GM11168 (cell line): ENCODE data around the gene NKD2.
"Not testable (repeated sequence)": the region's sequence is repeated elsewhere in the genome, so short reads cannot be mapped to it uniquely, and the experiment has no call there.

Experiments
- in situ Hi-C: fragments of 300-500 bp; cut with MboI; formaldehyde crosslinking; loops from one replicate; pipeline ENCODE4 v1.12.0; 2022; ENCODE audit warnings: low sequenced_read_pairs; ENCODE audit not compliant: unreplicated experiment

NKD2 gene

DNA sequence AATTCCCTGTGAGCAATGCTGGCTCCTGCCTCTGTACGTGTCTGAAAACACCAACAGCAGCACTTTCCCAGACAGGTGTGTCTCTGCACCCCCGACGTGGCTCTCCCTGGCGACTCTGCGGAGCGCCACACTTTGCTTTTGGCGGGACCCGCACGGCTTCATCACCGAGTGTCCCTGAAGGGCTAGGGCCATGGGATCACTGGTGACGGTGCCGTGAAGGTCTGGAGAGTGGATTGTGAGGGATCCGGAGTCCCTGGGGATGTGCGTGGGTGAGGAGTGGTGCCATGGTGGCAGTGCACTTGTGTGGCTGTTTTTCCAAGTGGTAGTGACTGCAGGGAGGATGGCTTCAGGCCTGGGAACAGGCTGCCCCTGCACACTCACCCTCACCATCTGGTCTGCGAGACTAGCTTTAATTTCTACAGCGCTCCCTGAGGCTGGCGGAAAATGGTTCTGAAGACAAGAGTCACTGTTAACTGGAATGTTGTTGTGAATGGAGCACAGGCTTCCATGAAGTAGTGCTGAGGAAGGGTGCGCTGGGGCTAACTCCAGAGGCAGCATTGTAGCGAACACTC lies 3.2 kb downstream of the NKD2 start:
- in situ Hi-C loops, result no loop called here

DNA sequence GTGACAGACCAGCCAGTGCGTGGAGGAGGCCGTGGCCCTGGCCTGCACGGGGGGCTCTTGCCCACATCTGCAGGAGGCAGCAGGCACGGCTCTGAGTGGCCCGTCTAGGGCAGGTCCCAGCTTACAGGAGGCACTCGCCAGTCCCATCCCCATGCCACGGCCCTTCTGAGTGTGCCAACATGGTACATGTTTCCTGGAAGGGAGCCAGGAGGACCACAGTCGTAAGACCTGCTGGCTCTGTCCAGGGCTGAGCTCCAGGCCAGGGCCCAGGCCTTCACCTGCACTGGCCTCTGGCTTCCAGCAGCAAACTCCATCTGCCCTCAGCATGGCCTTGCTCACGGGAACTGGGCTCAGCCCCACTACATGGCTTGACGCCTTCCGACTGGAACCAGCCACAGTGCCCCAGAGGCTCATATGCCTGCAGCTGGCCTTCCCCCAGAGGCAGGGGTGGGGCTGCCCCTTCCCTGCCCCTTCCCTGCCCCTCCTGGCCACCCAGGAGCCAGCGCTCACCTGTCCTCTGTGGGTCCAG lies 3.8 kb downstream of the NKD2 start:
- in situ Hi-C loops, result no loop called here

DNA sequence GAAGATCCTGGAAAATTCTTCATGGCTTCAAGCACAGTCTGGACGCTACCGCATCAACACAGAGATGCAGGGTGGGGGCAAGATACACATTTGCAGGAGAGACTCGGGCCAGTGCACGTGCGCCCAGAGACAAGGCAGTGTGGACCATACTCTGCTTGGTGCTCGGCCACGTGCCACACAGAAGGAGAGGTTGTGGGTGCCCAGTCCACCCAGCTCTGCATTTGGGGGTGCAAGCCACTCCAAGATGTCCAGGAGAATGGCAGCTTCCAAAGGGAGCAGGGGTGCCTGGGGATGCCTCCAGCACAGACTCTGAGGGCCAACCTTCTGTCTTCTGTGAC lies 4.3 kb downstream of the NKD2 start:
- in situ Hi-C loops, result no loop called here

DNA sequence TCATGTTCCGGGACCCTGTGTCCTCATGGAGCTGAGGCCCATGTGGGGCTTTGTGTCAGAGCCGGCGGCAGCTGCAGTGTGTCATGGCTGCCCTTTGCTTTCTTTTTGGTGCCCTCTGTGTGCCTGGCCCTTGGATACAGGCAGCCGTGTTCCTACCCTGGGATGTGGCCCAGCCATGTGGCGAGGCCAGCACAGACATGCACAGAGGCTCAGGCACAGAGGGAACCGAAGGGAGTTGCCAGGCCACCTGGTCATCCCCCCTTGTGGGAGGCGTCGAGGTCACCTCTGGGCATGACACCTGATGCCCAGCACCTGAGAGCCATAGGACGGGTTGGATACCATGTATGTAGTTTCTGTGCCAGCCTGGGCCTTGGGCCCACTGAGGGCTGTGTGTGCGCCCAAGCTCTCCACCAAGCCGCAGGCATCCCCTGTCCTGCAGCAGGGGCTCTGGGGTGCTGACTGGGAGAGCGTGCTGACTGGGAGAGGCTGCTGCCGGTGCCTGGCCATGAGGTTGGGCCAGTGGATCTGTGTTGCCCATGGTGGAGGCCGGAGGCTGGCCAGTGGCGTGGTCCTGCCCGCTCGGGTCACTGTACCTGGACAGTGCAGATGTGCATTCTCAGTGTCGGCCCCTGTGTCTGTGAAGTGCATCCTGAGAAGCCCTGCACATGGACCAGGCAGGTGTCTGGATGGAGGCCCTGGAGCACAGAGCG lies 4.8 kb downstream of the NKD2 start:
- in situ Hi-C loops, result no loop called here

DNA sequence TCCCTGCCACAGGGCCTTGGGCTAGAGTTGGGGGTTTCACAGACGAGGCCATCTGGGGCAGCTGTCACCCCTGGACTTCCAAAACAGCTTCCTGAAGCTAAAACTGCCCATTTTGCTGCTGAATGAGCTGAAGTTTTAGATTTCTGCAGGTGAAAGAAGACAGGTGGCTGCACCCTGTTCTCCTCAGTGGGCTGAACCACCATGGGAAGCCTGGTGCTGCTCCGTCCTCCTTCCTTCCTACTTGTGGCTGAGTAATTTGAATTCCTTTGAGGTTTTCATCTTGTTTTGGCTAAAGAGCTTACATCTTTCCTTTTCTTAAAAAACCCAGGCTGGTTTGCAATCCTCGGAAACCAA lies 5.3 kb downstream of the NKD2 start:
- in situ Hi-C loops, result no loop called here

DNA sequence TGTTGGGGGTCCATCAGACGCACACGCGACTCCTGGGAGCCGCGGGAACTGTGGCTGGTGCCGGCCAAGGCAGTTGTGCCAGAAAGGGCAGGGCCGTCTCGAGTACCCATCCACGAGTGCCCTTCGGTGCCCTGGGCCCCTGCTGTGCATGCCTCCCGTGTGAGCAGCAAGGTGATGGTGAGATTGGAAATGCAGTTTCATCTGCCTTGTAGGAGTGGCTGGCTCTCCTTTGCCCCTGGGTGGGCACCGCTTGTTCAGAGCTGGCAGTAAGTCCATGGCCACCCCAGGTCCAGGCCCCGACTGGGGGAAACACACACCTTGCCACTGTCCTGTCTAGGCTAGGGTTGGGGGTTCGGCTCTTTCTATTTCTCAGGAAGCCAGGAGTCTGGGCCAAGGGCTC lies 5.7 kb downstream of the NKD2 start:
- in situ Hi-C loops, result no loop called here

DNA sequence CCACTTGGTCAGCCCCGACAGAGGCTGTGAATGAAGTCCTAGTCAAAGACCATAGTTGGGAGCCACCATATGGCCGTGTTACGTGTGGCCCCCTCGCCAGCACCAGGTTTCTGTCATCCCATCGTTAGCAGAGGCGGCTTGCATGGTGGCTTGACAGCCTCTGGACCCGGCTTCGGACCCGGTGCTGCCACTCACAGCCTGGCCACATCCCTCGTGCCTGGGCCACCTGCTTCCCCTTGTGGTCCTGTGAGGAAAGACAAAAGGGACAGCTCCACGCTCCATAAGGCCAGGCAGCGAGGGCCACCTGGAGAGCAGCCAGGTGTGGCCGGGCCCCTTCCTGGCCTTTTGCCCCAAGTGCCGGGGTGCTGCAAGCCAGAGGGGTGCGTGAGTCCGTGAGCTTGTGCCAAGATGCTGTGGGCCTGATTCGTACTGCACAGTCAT lies 6.2 kb downstream of the NKD2 start:
- in situ Hi-C loops, result no loop called here

DNA sequence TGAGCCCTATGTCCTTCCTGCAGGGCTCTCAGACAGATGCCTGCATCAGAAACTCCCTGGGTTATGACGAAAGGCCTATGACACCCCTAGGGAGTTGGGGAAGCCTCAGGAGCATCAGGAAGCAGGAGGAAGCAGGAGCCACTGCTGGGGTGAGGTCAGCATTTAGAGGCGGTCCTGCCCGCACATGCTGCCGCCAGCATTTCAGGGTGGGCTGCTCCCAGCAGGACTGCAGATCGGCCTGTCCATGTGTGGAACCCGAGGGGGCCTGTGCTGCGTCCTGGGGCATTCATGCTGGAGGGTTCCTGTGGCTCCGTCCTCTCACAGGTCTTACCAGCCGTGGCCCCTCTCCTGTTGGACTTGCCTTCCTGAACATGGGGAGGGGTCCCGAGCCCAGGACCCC lies 6.9 kb downstream of the NKD2 start:
- in situ Hi-C loops, result no loop called here

DNA sequence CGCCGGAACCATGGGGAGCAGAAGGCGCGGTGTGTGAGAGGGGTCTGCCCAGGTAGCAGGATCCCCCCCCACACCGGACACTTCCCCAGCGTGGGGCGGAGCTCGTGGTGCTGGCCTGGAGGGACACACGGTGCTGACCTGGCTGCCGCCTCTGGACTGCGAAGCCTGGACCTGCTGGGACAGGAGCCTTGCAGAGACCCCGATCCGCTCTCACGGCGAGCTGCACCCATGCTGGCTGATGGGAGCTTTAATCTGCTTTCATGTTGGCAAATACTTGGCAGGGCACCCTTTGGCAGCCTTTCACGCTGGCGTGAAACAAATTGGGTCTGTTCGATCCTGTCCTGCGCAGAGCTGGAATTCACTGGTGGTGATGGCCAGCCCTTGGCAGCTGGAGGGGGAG lies 7.4 kb downstream of the NKD2 start:
- in situ Hi-C loops, result no loop called here

DNA sequence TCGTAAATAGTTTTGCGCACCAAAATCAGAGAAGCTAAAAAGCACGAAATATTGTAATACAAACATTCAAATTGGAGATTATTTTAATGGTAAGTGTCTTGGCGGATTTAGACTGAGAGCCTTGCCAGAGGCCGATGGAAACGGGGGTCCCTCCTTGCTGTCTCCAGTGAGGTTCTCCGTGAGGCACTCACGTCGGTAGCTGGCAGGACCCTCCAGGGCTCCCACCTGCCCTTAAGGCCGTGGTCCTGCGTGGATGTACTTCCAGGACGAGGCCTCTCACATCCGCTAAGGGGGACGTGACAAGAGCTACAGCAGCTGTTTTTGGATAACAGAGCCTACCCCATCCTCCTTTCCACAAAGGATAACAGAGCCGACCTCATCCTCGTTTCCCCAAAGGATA lies 7.9 kb downstream of the NKD2 start:
- in situ Hi-C loops, result no loop called here

DNA sequence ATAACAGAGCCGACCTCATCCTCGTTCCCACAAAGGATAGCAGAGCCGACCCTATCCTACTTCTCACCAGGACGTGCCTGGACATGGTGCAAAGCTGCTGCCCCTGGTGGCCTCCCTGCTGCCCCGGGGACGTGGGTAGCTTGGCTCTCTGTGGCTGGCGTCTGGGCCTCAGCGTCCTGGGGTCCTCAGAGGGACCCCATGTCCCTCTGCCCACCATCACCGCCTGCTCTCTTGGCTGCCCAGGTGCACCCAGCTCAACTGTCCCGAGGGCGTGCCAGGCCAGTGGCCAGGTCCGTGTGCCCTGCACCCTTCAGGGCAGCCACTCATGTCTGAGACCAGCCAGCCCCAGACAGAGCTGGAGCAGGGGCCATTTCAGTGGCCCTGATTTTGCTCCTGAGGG lies 8.5 kb downstream of the NKD2 start:
- in situ Hi-C loops, result no loop called here

DNA sequence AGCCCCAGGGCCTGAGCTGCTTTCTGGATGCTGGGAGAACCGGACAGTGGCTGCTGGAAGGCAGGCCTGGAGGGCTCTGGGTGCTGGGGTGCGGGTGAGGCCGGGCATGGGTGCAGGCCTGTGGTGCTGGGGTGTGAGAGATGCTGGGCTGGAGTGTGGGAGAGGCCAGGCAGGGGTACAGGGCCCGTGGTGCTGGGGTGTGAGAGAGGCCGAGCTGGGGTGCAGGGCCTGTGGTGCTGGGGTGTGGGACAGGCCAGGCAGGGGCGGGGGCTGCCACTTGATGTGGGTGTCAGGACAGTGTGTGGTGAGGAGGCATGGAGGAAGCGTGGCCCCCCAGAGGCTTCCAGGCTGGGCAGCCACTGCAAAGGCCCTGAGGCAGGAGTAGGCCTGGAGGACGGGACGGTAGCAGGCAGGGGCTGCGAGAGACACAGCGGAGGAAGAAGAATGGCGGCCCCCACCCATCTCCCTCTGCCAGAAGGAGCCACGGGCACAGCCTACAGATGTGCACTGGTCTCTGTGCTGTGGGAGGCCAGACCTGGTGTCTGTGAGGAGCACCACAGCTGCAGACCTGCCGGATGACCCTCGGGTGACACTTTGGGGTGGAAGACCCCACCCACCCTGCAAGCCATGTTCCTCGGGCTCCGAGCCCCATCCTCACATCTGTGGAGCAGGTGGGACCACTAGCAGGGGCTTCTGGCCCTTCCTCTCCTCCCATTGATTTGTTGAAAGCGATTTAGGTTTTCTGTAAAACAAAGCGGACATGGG lies 9.3 kb downstream of the NKD2 start:
- in situ Hi-C loops, result no loop called here

DNA sequence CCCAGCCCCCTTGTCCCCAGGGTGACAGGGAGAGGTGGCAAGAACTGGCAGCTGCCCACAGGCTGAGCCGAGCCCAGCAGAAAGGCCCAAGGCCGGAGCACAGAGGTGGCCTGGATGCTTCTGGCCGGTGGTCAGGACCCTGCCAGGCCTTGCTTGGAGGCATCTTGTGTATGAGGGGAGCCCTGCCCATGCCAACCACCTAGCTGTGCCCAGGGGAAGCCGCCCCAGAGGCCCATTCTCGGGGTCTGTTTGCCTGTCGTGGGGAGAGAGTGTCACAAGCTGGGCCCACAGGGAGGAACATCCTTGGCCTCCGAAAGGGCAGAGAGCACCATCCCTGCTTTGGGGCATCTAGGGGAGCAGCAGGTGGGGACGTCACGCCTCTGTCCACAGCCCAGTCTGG lies 10.0 kb downstream of the NKD2 start:
- in situ Hi-C loops, result no loop called here

DNA sequence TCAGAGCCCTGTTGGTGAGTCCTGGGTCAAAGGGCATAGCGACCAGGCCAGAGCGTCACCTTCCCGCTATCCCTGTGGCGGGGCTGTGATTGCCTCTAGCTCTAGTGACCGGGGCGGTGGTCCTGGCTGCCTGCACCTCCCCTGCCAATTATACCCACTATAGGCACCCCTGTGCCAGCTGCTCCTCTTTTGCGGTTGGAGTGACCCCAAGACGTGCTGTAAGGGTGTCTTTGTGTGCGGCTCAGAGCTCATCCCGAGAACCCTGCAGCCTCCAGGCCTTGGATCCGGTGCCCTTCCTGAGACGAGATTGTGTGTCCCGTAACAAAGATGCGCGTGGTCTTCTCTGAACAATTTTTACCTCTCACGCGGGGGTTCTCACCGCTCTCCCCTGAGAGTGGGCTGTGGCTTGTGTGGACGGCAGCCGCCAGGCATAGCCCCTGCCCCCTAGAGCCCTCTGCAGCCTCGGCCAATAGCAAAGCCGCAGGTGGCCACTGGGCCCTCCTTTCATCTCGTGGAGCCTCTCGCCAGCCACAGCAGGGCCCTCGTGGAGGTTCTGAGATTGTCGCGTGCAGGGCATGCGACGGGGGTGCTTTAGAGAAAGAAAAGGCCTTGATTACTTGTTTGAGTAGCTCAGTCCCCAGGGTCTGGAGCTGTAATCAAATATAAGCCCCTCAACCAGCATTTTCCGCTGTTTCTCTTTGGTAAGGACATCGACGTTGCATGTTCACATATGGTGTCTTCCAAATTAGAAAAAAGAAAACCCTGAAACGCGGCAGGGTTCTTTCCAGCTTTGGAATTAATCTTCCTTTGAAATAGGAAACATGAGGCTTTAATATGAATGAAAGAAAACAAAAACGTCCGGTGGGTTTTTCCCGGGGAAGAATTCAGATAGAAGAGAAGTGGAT lies 10.7 kb downstream of the NKD2 start:
- in situ Hi-C loops, result no loop called here

DNA sequence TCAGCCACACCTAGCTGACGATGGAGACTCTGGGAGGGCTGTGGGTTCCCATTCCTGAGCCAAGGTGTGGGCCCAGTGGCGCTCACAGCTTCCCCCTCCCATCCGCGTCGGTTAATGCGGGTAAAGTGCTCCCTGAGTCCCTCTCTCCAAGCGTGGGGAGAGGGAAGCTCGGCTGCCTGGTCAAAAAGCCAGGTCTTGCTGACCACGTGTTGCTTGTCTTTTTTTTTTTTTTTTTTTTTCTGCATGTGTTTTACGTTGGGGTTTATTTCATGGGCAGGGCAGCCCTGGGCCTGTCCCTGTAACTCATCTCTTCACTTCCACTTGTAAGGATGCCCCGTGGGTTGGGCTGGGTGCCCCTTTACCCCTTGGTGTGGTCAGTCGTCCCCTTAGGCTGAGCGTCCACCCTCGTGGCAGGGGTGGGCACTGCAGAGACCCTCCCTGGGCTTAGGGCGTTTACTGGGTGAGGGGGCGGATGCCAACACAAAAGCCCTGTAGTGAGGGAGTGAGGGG lies 11.9 kb downstream of the NKD2 start:
- in situ Hi-C loops, result no loop called here

DNA sequence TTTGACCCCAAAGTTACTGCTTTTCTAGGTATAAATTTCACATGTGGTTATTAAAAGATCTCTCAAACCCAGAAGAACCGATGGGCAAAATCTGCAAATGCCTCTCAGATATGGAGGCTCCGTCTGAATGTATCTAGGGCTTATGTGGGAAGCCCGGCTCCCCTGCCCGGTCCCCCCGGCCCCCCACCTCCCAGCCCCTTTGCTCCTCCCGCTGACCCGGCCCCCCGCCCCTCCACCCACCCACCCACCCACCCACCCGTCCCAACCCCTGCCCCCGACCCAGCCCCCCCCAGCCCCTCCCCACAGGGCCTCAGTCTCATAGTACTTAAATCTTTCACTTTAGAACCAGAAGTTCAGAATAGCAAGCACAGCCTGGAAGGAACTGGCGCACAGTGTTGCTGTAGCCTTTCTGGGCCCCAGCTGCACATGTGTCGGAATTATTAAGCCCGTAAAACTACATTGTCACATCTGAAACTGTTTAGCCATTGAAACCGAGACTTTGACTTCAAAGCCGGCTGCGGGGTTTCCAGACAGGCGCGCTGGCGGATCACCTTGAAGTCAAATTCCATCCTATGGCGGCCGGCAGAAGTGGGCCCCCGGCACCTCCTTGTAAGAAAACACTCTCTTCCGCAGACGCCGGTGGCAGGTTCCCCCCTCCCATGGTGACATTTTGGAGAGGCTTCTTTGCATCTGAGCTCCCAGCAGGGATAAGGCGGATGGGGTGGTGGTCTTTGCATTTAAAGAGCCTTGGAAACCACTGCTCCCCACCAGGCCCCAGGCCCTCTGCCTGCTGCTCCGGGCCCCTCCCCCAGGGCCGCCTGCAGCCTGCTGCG lies 12.8 kb downstream of the NKD2 start:
- in situ Hi-C loops, result no loop called here

DNA sequence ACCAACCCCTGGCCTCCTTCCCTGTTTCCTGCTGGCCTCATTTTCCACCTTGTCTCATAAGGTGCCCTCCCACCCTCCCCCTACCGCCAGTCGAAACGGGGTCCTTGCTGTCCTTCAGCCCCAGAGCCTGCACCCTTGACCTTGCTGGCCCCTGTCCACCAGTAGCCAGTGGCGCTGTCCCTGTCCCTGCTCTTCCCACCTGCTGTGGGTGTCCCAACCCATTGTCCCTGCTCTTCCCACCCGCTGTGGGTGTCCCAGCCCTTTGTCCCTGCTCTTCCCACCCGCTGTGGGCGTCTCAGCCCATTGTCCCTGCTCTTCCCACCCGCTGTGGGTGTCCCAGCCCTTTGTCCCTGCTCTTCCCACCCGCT lies 13.4 kb downstream of the NKD2 start:
- in situ Hi-C loops, result not testable (repeated sequence)

DNA sequence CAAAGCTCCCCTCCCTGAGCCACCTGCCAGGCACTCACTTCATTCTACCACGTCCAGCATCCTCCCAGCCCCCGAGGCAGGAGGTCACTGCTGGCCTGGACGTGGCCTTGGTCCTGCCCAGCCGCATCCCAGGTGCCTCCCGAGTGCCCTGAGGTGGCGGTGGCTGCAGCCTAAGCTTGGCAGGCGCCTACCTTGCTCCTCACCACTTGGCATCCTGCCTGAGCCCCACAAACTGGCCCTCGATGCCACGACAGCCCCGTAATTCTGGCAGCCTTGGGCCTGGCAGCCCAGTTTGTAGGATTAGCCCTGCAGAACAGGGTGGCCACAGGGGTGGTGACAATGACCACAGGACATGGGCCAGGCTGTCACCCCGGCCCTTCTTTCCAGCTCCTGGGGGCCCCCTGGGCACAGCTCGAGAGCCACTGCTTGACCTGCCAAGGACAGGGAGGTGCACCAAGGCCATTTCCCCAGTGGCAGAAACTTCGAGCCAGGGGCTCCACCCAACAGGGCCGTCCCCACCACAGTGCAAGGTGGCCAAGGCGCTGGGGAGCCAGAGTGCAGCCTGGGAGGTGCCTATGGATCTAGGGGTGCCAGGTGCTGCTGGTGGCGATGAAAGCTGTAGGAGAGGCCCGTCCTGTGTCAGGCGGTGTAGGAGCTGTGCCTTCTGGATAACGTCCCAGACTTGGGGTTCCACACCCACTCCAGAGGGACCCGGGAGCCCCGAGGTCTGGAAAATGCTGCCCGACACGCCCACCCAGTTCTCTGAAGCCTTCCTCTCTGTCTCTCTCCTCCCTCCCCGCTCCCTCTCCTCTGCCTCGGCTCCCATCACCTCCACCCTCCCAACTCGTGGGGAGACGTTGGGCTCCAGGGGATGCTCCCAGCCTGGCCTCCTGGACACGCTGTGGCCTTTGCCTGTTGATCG lies 18.4 kb downstream of the NKD2 start:
- in situ Hi-C loops, result no loop called here
